ENCODE measurements around the gene VGF.

GRCh38 chr7:101200504-101200861 is 35.1 kb upstream of the VGF start:
- TF ChIP-seq CTCF (IDR thresholded peaks at IDR 0.05; ENCODE audit: extremely low read depth in 1 of 2, insufficient read depth in 1 of 2, low read depth in 1 of 2, low read length in 2 of 2), result no peak
- no peak for TF ChIP-seq EZH2 (IDR thresholded peaks at IDR 0.05; ENCODE audit: borderline replicate concordance, low read depth, low read length, severe bottlenecking)
- TF ChIP-seq POLR2A (IDR thresholded peaks at IDR 0.05; ENCODE audit: low read depth, low read length), result no peak
- no peak for TF ChIP-seq POLR2AphosphoS5 (IDR thresholded peaks at IDR 0.05; ENCODE audit: insufficient read depth, low read depth, low read length)
- TF ChIP-seq FOS (IDR thresholded peaks at IDR 0.05; ENCODE audit: borderline replicate concordance, insufficient read depth, low read length), result no peak
- TF ChIP-seq MAX (IDR thresholded peaks at IDR 0.05; ENCODE audit: insufficient read depth, insufficient read length), result no peak
- TF ChIP-seq MYC (IDR thresholded peaks at IDR 0.05; ENCODE audit: low read depth, low read length), result no peak

Measured in endothelial cell of umbilical vein (primary cell).